ENCODE data around the gene NMRAL1. TPM values are rescaled to one million over a fixed set of nuclear protein-coding genes. Genes with fewer than 3 reads are reported as not detected.

NMRAL1 gene
- 51.2 TPM for total RNA-seq

- peak; percentile 82 for DNase-seq
Measured at GRCh38 chr16:4474192-4474961, at the start of gene NMRAL1. Gene NMRAL1 (minus strand): TSS chr16:4474625. CDS start chr16:4474132, 493 bp downstream.

- DNase-seq = no peak
Measured at GRCh38 chr16:4523686-4524085, 49.3 kb upstream of the NMRAL1 start.

GRCh38 chr16:4522051-4522581, 47.7 kb upstream of the NMRAL1 start:
- peak; percentile 73 for DNase-seq

- DNase-seq = no peak
Measured at GRCh38 chr16:4520913-4521312, 46.5 kb upstream of the NMRAL1 start.

- DNase-seq = no peak
Measured at GRCh38 chr16:4519274-4520058, 45.0 kb upstream of the NMRAL1 start.

- DNase-seq = no peak
Measured at GRCh38 chr16:4517812-4518680, 43.6 kb upstream of the NMRAL1 start.

- no peak for DNase-seq
Measured at GRCh38 chr16:4515611-4516233, 41.3 kb upstream of the NMRAL1 start.

- no peak for DNase-seq
Measured at GRCh38 chr16:4514606-4515005, 40.2 kb upstream of the NMRAL1 start.

- no peak for DNase-seq
Measured at GRCh38 chr16:4513881-4514280, 39.5 kb upstream of the NMRAL1 start.

GRCh38 chr16:4513086-4513860, 38.8 kb upstream of the NMRAL1 start:
- no peak for DNase-seq

GRCh38 chr16:4512473-4512872, 38.0 kb upstream of the NMRAL1 start:
- no peak for DNase-seq

GRCh38 chr16:4511441-4512082, 37.1 kb upstream of the NMRAL1 start:
- DNase-seq = no peak

GRCh38 chr16:4510747-4511426, 36.5 kb upstream of the NMRAL1 start:
- DNase-seq = no peak

GRCh38 chr16:4510131-4510530, 35.7 kb upstream of the NMRAL1 start:
- no peak for DNase-seq

- DNase-seq = no peak
Measured at GRCh38 chr16:4509420-4509819, 35.0 kb upstream of the NMRAL1 start.

- DNase-seq = no peak
Measured at GRCh38 chr16:4508806-4509205, 34.4 kb upstream of the NMRAL1 start.

GRCh38 chr16:4507588-4508345, 33.3 kb upstream of the NMRAL1 start:
- no peak for DNase-seq

GRCh38 chr16:4506450-4506849, 32.0 kb upstream of the NMRAL1 start:
- DNase-seq = peak; percentile 57
